ENCODE data around the gene GALNTL6.

- TF ChIP-seq CTCF (IDR thresholded peaks at IDR 0.05; ENCODE audit: insufficient read depth, low read depth, low read length) (no peak), EZH2 (IDR thresholded peaks at IDR 0.05; ENCODE audit: insufficient read depth, low read length) (no peak)
These were observed 148.9 kb downstream of the GALNTL6 start for GRCh38 chr4:171962110-171962509.
